SIG-M5 treated with dmso at 0.1 percent for 504 hours (cell line): ENCODE results near the gene GFPT2.

Experiments
- DNase-seq: peaks from one replicate; lab custom pipeline; 2025; ENCODE audit not compliant: unreplicated experiment; lab: John Stamatoyannopoulos, UW

Gene GFPT2

DNA sequence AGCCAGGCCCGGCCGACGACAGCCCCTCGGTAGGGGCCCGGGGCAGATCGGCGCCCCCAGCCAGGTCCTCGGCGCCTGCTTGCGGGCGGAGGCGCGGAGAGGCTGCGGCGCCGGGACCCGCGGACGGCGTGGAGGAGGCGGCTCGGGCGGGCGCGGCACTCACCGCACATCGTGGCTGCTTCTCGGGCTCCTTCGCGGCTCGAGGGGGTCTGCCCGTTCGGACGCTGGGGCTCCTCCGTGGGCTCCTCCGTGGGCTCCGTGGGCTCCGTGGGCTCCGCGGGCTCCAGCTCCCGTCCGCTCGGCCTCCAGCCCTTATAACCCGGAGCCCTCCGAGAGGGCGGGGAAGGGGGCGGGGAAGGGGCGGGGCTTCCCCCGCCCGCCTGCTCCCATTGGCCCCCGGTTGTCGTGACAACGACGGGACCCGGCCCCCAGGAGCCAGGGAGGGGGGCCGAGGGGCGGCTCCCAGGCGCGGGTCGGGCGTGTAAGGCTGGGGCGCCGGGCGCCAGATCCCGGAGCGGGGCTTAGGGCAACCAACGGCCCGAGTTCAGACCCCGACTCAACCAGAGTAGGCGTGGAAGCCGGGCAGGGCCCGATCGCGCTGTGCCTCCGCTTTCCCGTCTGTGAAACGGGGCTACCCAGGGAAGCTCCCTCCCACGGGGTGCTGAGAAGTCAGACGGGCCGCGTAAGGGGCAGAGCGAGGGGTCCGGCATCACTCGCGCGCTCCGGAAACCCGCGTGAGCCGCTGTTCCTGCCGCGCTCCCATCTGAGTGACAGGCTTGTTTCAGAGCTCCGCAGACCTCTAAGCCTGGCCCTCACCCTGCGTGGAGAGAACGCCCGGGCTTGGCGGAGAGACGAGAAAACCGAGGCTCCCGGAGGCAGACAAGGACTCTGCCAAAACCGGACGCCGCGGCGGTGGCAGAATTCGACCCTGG lies at the start of gene GFPT2:
Gene GFPT2 (minus strand): TSS at position 289 of the 932 bp plus-strand sequence. CDS start 119 bp downstream, at position 170.
- DNase-seq = peak; percentile 43

GRCh38 chr5:180402716-180403115 lies 49.6 kb upstream of the GFPT2 start:
- no peak for DNase-seq

DNA sequence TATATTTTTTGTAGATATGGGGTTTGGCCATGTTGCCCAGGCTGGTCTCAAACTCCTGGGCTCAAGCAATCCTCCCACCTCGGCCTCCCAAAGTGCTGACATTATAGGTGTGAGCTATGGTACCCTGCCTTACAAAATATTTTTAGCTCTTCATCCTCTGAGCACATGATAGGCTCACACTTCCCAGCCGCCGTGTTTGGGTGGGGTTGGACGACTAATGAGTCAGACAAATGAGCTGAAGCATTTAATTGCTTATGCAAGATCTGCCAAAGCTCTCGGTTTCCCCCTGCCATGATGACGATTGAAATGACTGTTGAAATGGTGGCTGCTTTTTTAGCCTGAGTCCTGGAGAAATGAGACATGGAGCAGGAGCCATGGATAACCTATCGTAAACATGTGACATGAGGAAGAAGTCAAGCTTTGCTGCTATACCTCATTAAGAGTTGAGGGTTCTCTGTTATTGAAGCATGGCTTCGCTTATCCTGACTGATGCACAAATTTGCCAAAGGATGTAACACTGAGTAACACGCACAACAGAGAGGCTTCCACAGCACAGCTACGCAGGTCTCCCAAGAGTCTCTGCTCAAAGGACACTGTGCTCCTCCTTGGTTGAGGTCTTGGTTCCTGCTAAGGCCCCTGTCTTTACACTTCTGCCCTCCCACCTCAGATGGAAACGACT lies 48.2 kb upstream of the GFPT2 start:
- DNase-seq = no peak

- DNase-seq = no peak
These were observed 47.3 kb upstream of the GFPT2 start for GRCh38 chr5:180400416-180400815.

- no peak for DNase-seq
These were observed 46.5 kb upstream of the GFPT2 start for GRCh38 chr5:180399401-180400215.

- DNase-seq = no peak
These were observed 43.8 kb upstream of the GFPT2 start for GRCh38 chr5:180396926-180397325.

- no peak for DNase-seq
These were observed 42.6 kb upstream of the GFPT2 start for GRCh38 chr5:180395540-180396274.

GRCh38 chr5:180394031-180394636 lies 41.0 kb upstream of the GFPT2 start:
- DNase-seq = no peak

DNA sequence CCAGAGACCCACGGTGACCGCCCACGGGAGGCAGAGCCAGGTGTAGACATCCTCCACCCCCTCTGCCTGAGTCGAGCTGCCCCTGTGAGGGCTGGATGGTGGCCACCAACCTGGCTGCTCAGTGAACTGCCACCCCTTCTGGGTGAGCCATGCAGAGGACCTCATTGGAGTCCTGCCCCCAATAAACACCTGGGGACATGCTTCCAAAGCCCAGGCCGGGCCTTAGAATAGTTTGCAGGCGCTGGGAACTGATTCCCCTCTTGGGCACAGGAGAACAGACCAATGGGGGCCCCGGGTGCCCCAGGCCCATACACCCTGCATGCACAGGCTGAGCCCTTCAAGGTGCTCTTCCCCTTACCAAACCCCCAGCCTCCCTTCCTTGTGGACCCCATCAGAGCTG lies 38.1 kb upstream of the GFPT2 start:
- DNase-seq = no peak

DNA sequence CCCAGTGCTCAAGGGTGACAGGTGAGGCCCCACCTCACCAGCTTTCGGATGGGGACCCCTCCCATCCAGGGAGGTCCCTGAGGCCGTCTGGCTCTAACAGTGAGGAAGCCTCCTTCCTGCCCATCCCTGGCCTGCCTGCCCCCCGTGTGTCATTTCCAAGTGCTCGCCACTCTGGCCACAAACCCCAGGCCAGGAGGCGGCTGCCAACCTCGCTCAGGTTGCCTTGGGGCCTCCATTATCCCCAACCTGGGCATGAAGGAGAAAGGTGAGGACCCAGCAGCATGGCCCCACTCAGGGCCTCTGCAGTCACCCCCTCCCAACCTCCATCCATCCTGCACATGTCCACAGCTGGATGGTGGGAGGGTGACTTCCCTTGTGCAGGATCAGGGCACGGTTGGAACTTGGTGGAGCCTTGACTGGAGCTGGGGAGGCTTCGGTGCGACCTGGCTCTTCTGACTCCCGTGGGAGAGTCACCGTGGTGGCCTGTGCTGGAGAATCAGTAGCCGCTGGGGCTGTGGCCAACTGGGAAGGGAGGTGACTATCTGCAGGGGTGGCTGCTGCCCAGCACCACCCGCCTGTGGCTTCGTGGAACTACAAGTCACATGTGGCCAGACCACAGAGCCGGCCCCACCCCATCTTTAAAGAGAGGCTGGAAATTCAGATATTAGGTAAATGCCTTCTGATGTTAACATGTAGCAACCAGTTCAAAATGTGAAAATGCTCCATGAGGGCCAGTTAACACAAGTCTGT lies 37.5 kb upstream of the GFPT2 start:
- DNase-seq = no peak

DNA sequence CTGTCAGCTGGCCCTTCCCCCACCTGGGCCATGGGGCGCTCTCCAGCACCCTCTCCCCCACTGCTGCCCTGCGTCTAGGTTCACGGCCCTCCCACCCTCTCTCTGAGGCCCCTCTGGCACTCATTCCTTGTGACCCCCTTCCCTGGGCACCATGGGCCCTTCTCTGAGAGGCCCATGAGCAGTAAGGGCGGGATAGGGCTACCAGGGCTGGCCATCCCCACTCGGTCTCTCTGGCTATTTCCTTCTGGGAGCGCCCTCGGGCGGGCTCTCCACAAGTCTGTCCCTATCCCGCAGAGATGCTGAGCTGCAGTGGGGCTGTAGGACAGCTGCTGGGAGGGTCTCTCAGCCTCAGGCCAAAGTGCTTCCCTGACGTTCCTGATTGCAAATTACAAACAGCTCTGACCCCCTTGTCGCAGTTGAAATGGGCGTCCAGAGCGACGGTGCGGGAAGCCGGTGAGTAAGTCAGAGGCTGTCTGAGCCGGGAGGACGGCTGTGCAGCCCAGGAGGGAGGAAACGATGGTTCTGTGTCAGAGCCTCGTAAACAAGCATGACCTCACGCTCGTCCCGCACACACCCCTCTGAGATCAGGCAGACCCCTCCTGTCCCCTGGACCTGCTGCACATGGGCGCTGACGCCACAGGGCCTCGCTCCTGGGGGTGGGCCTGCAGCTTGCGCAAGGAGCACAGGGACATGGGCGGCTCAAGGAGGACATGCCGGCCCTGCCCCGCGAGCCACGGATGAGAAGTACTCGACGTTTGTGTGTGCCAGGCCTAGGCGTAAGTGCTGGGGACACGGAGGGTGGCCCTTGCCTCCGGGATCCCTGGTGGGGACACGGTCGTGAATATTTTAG lies 36.3 kb upstream of the GFPT2 start:
- no peak for DNase-seq

GRCh38 chr5:180387798-180388197 lies 34.7 kb upstream of the GFPT2 start:
- no peak for DNase-seq

GRCh38 chr5:180382926-180383325 lies 29.8 kb upstream of the GFPT2 start:
- DNase-seq = no peak

GRCh38 chr5:180381851-180382480 lies 28.8 kb upstream of the GFPT2 start:
- DNase-seq = no peak

GRCh38 chr5:180381428-180381827 lies 28.3 kb upstream of the GFPT2 start:
- no peak for DNase-seq

DNA sequence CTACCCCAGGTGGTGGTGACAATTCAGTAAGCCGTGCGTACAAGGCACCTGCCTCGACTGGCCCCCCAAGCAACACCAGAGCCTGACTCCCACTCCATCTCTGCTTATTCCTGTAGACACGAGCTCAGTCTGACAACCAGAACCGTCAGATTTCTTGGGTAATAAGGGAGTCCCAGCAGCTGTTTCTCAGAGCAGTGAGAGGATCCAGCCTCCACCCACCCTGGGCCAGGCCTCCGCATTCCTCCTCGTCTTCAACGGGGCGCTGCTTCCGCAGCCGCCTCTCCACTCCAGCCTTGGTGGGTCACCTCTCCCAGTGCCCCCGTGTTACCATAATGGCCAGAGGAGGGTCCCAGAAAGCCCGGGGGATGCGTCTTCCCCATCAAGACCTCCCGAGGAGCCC lies 27.7 kb upstream of the GFPT2 start:
- no peak for DNase-seq

- no peak for DNase-seq
These were observed 27.3 kb upstream of the GFPT2 start for GRCh38 chr5:180380441-180380840.

- no peak for DNase-seq
These were observed 26.4 kb upstream of the GFPT2 start for GRCh38 chr5:180379355-180380070.
